GM23338 (cell line): ENCODE measurements around the gene TUBB4A. TPM values are rescaled to one million over a fixed set of nuclear protein-coding genes. Genes with fewer than 3 reads are reported as not detected.

ENCODE experiments used
- ATAC-seq: fragments of 200-7000 bp; cut with Tn5 transposase; 3 replicates; pipeline ENCODE4 v1.9.1; 2020
- DNase-seq: peaks from one replicate; pipeline ENCODE4 v3.0.0-alpha.2; 2015; ENCODE audit warnings: low spot score
- H2AFZ ChIP-seq: fragments of 200-600 bp; sonication (generic); 2 replicates; pipeline ENCODE4 v1.8.0; 2016; ENCODE audit warnings: antibody characterized with exemption, mild to moderate bottlenecking, moderate library complexity
- H3F3A ChIP-seq: fragments of 200-600 bp; sonication (generic); replicated peaks from 2 replicates; pipeline ENCODE4 v1.8.0; 2017; ENCODE audit warnings: antibody characterized with exemption, mixed run types, low read depth
- H3K27ac ChIP-seq: fragments of 200-600 bp; sonication (generic); 2 replicates; pipeline ENCODE4 v1.6.1; 2016; ENCODE audit warnings: low read depth
- H3K27me3 ChIP-seq: fragments of 200-600 bp; sonication (generic); 2 replicates; pipeline ENCODE4 v1.8.0; 2016; ENCODE audit warnings: mild to moderate bottlenecking, mixed run types, moderate library complexity; ENCODE audit not compliant: insufficient read depth
- H3K36me3 ChIP-seq: fragments of 200-600 bp; sonication (generic); 2 replicates; pipeline ENCODE4 v1.8.0; 2016; ENCODE audit warnings: mild to moderate bottlenecking; ENCODE audit not compliant: insufficient read depth
- H3K4me1 ChIP-seq: fragments of 200-600 bp; sonication (generic); 2 replicates; pipeline ENCODE4 v1.8.0; 2016; ENCODE audit warnings: mild to moderate bottlenecking, moderate library complexity; ENCODE audit not compliant: insufficient read depth
- H3K4me2 ChIP-seq: fragments of 200-600 bp; sonication (generic); 2 replicates; pipeline ENCODE4 v1.7.1; 2017; ENCODE audit warnings: mixed run types
- H3K4me3 ChIP-seq: fragments of 200-600 bp; sonication (generic); 2 replicates; pipeline ENCODE4 v1.6.1; 2016; ENCODE audit warnings: mixed run types
- H3K79me2 ChIP-seq: fragments of 200-600 bp; sonication (generic); replicated peaks from 2 replicates; pipeline ENCODE4 v1.8.0; 2017; ENCODE audit warnings: mild to moderate bottlenecking; ENCODE audit not compliant: insufficient read depth
- H3K9me2 ChIP-seq: fragments of 200-600 bp; sonication (generic); 2 replicates; pipeline ENCODE4 v1.8.0; 2017; ENCODE audit not compliant: insufficient read depth
- H4K20me1 ChIP-seq: fragments of 200-600 bp; sonication (generic); replicated peaks from 2 replicates; pipeline ENCODE4 v1.8.0; 2017; ENCODE audit warnings: mild to moderate bottlenecking; ENCODE audit not compliant: insufficient read depth
- H3K27ac Mint-ChIP-seq: 2 replicates; pipeline ENCODE4 v1.8.0; 2020; ENCODE audit warnings: inconsistent platforms, mild to moderate bottlenecking, moderate library complexity, mixed read lengths
- H3K27me3 Mint-ChIP-seq: 3 replicates; pipeline ENCODE4 v1.8.0; 2022; ENCODE audit warnings: low read depth, mild to moderate bottlenecking, moderate library complexity, mixed read lengths, inconsistent platforms; ENCODE audit not compliant: insufficient read depth, poor library complexity
- H3K36me3 Mint-ChIP-seq: 3 replicates; pipeline ENCODE4 v1.8.0; 2021; ENCODE audit warnings: low read depth, mild to moderate bottlenecking, inconsistent platforms, moderate library complexity, mixed read lengths
- H3K4me1 Mint-ChIP-seq: 3 replicates; pipeline ENCODE4 v1.8.0; 2020; ENCODE audit warnings: mild to moderate bottlenecking, inconsistent platforms, mixed read lengths
- H3K4me3 Mint-ChIP-seq: 3 replicates; pipeline ENCODE4 v1.8.0; 2021; ENCODE audit warnings: moderate library complexity, mild to moderate bottlenecking, inconsistent platforms, mixed read lengths
- H3K9me3 Mint-ChIP-seq: 3 replicates; pipeline ENCODE4 v1.8.0; 2020; ENCODE audit warnings: moderate library complexity, mild to moderate bottlenecking, inconsistent platforms, mixed read lengths
- CREB1 ChIP-seq: fragments of 250-450 bp; sonication (Bioruptor Pico); IDR thresholded peaks from 2 replicates; pipeline ENCODE4 v1.5.0; 2020; ENCODE audit warnings: low read depth, mild to moderate bottlenecking, moderate library complexity
- CTCF ChIP-seq, 2 experiments: fragments of 200-600 bp in 1 of 2; sonication (generic) in 1 of 2; conservative IDR thresholded peaks; 2 replicates each; pipeline versions ENCODE4 v1.5.1 to v1.6.1; 2016 to 2017; ENCODE audit warnings: antibody characterized with exemption in 2 of 2, low read depth in 2 of 2, mild to moderate bottlenecking in 2 of 2, moderate library complexity in 1 of 2
- EZH2 ChIP-seq: fragments of 200-600 bp; sonication (generic); IDR thresholded peaks from one replicate; pipeline ENCODE4 v1.8.0; 2017; ENCODE audit warnings: antibody characterized with exemption, mild to moderate bottlenecking, low read depth; ENCODE audit not compliant: unreplicated experiment
- EZH2phosphoT487 ChIP-seq: fragments of 200-600 bp; sonication (generic); IDR thresholded peaks from one replicate; pipeline ENCODE4 v1.8.1; 2018; ENCODE audit warnings: antibody characterized with exemption; ENCODE audit not compliant: unreplicated experiment
- JUNB ChIP-seq: IDR thresholded peaks from one replicate; pipeline ENCODE4 v1.6.1; 2016; ENCODE audit warnings: antibody characterized with exemption; ENCODE audit not compliant: unreplicated experiment
- NANOG ChIP-seq: IDR thresholded peaks from 2 replicates; pipeline ENCODE4 v1.6.1; 2016; ENCODE audit warnings: antibody characterized with exemption, borderline replicate concordance
- POLR2AphosphoS5 ChIP-seq: IDR thresholded peaks from 2 replicates; pipeline ENCODE4 v1.6.1; 2016; ENCODE audit warnings: antibody characterized with exemption, low read depth
- REST ChIP-seq: IDR thresholded peaks from one replicate; pipeline ENCODE4 v1.6.1; 2018; ENCODE audit warnings: antibody characterized with exemption; ENCODE audit not compliant: unreplicated experiment
- STAT1 ChIP-seq: IDR thresholded peaks from one replicate; pipeline ENCODE4 v1.6.1; 2016; ENCODE audit warnings: antibody characterized with exemption; ENCODE audit not compliant: unreplicated experiment
- ZNF114 ChIP-seq: fragments of 250-450 bp; sonication (Bioruptor Pico); IDR thresholded peaks from 2 replicates; pipeline ENCODE4 v1.5.0; 2020; ENCODE audit warnings: mild to moderate bottlenecking, moderate library complexity
- ZNF331 ChIP-seq: fragments of 250-450 bp; sonication (Bioruptor Pico); IDR thresholded peaks from 2 replicates; pipeline ENCODE4 v1.5.0; 2020; ENCODE audit warnings: low read depth, mild to moderate bottlenecking, moderate library complexity
- ZNF462 ChIP-seq: fragments of 250-450 bp; sonication (Bioruptor Pico); IDR thresholded peaks from 2 replicates; pipeline ENCODE4 v1.5.0; 2020; ENCODE audit warnings: mild to moderate bottlenecking, moderate library complexity
- polyA plus RNA-seq: library from polyadenylated mRNA; unstranded; fragments of >200 nt; fragmentation: Nextera tagmentation; extraction: Ambion mirVana; gene quantifications from 2 replicates; pipeline ENCODE4 v1.2.1, GENCODE V29; 2016
- total RNA-seq: library from RNA; depleted of rRNA; stranded (reverse); fragments of >200 nt; shearing (Covaris generic); gene quantifications from 2 replicates; pipeline ENCODE4 v1.2.3, GENCODE V29; 2014
- TF ChIP-seq, protein P1 (sequence below): IDR thresholded peaks from 2 replicates; pipeline ENCODE4 v1.6.1; 2016; ENCODE audit warnings: antibody characterized with exemption

The TUBB4A gene
- total and polyA plus RNA-seq, 2 experiments from 2014 or later: 32.9 to 41.7 TPM

DNA sequence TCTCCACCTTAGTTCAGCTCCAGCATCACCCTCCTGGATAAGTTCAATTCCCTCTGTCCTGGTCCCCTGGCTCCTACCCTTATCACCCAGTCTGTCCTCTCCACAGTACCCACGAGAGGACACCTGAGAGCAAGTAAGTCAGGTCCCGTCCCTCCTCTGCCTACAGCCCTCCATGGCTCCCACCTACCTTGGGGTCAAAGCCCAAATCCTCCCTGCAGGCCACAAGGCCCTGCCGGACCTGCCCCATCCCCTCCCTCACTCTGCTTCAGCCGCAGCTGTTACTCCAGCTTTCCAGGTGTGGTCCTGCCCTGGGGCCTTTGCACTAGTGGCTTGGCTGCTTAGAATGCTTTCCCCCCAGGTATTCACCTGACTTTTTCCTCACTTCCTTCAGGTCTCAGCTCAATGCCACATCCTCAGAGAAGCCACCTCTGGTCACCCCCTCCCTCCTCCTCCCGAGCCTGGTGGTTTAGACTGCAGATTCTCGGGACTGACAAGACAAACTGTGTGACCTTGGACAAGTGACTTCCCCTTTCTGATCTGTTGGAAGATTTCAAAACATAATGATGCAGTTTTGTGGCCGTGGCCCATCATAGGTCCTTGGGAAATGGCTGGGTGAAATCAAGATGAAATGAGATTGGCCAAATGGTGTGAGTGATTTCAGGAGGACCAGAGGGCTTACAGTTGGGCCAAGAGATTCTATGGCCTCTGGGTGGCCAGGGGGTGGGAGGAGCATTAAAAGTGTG is 3.6 kb downstream of the TUBB4A start:
- Histone ChIP-seq H3K4me1 (peaks cover 6% of the 10 kb centered on the region; the same call in 1 of the 2 replicates), H3K27me3 (peaks cover 10% of the 10 kb centered on the region; the same call in 1 of the 2 replicates), H3K9me2 (no peaks in the 10 kb centered on the region), H2AFZ (no peak overlapping the region), H3K27ac (no peak overlapping the region), H3K36me3 (no peaks in the 10 kb centered on the region), H3K4me3 (no peak overlapping the region), H3K79me2 (no peaks in the 10 kb centered on the region), H3K4me2 (no peak overlapping the region), H3F3A (no peaks in the 10 kb centered on the region), H4K20me1 (no peaks in the 10 kb centered on the region)
- H3K27me3 Mint-ChIP-seq: peaks cover 17% of the 10 kb centered on the region
- ATAC-seq (no peak), DNase-seq (no peak)
- H3K4me1 Mint-ChIP-seq: peaks cover 10% of the 10 kb centered on the region
- TF ChIP-seq EZH2 (no peak), CREB1 (CRISPR knock-in tag) (no peak), EZH2phosphoT487 (no peak), NANOG (no peak), STAT1 (no peak), ZNF114 (CRISPR knock-in tag) (no peak), REST (no peak), POLR2AphosphoS5 (no peak), ZNF462 (no peak), JUNB (no peak), CTCF (conservative IDR thresholded peaks at IDR 0.05; ENCODE audit: low read depth in 2 of 2) (no peak), ZNF331 (CRISPR knock-in tag) (no peak)
- TF ChIP-seq, protein P1, sequence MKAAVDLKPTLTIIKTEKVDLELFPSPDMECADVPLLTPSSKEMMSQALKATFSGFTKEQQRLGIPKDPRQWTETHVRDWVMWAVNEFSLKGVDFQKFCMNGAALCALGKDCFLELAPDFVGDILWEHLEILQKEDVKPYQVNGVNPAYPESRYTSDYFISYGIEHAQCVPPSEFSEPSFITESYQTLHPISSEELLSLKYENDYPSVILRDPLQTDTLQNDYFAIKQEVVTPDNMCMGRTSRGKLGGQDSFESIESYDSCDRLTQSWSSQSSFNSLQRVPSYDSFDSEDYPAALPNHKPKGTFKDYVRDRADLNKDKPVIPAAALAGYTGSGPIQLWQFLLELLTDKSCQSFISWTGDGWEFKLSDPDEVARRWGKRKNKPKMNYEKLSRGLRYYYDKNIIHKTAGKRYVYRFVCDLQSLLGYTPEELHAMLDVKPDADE: no peak
- H3K4me3 Mint-ChIP-seq: no peak overlapping the region
- H3K9me3 Mint-ChIP-seq: no peaks in the 10 kb centered on the region; the same call in 1 of the 3 replicates
- no peaks in the 10 kb centered on the region; the same call in 1 of the 3 replicates for H3K36me3 Mint-ChIP-seq
- peak overlapping the region; percentile 61; the same call in 1 of the 2 replicates for H3K27ac Mint-ChIP-seq
